Measurements from ENCODE around the gene C19orf12. TPM values are rescaled to one million over a fixed set of nuclear protein-coding genes. Genes with fewer than 3 reads are reported as not detected.

The C19orf12 gene
- total RNA-seq, 1 experiment from 2014 or later: 17.5 TPM

GRCh38 chr19:29681422-29682235 is 33.4 kb downstream of the C19orf12 start:
- H4K5ac ChIP-seq (ENCODE audit: insufficient read length, low read depth, low read length): no peak overlapping the region
- no peak overlapping the region for H3K56ac ChIP-seq (ENCODE audit: insufficient read length, low read depth, low read length)
- H4K20me1 ChIP-seq (ENCODE audit: control insufficient read depth, insufficient read depth, insufficient read length): no peaks in the 10 kb centered on the region
- H3K9ac ChIP-seq (ENCODE audit: extremely low read depth, insufficient read length, low read length): no peak overlapping the region
- H3K9me3 ChIP-seq (ENCODE audit: control insufficient read depth, low read depth, low read length): no peaks in the 10 kb centered on the region
- no peaks in the 10 kb centered on the region for H3K79me1 ChIP-seq (ENCODE audit: insufficient read depth, low read depth, low read length, poor library complexity, severe bottlenecking)
- H2AFZ ChIP-seq (ENCODE audit: low read length): no peak overlapping the region
- Mint-ChIP-seq H3K9me3 (no peaks in the 10 kb centered on the region), H3K27ac (no peak overlapping the region; a peak in 2 of 7 replicates), H3K4me3 (no peak overlapping the region), H3K36me3 (ENCODE audit: insufficient read depth in 1 of 3, low read depth in 3 of 3) (no peaks in the 10 kb centered on the region), H3K27me3 (ENCODE audit: low read depth) (no peaks in the 10 kb centered on the region), H3K4me1 (peaks cover 8 to 11% of the 10 kb centered on the region in 2 experiments)
- H3T11ph ChIP-seq (ENCODE audit: low read length): no peak overlapping the region
- H2BK15ac ChIP-seq (ENCODE audit: low read depth, low read length): no peak overlapping the region
- no peak overlapping the region for H2AK5ac ChIP-seq (ENCODE audit: insufficient read length, low read length)
- TF ChIP-seq CTCF (conservative IDR thresholded peaks at IDR 0.05): no peak
- DNase-seq: no peak
- no peak overlapping the region for H3K4me2 ChIP-seq (ENCODE audit: insufficient read depth, insufficient read length, low read length)
- H3K79me2 ChIP-seq (ENCODE audit: insufficient read depth, low read length): no peaks in the 10 kb centered on the region
- no peak overlapping the region for H2BK120ac ChIP-seq (ENCODE audit: low read depth, low read length, poor library complexity, severe bottlenecking)
- H3K27me3 ChIP-seq (ENCODE audit: insufficient read depth, low read length): no peaks in the 10 kb centered on the region
- no peaks in the 10 kb centered on the region for H3K4me1 ChIP-seq (ENCODE audit: insufficient read depth, low read length)
- H4K91ac ChIP-seq (ENCODE audit: insufficient read length, low read depth, low read length): no peak overlapping the region
- H3K14ac ChIP-seq (ENCODE audit: insufficient read depth, low read length): peak overlapping the region; percentile 52; the same call in 1 of the 2 replicates
- no peak overlapping the region for H3K18ac ChIP-seq (ENCODE audit: insufficient read length, low read depth, low read length)
- H3K27ac ChIP-seq (ENCODE audit: insufficient read length, low read depth, low read length): no peak overlapping the region
- no peak overlapping the region for H2BK5ac ChIP-seq (ENCODE audit: insufficient read length, low read length)
- no CpG with 5 or more reads among the region's 13 CpGs for WGBS (ENCODE audit: extremely low coverage, insufficient read length, low lambda C conversion rate)
- H3K4ac ChIP-seq (ENCODE audit: low read depth, low read length): no peak overlapping the region
- H3K23me2 ChIP-seq (ENCODE audit: insufficient read length, low read depth, low read length, poor library complexity, severe bottlenecking): no peaks in the 10 kb centered on the region
- no peak overlapping the region for H2BK12ac ChIP-seq (ENCODE audit: insufficient read length, low read depth, low read length)
- H2BK20ac ChIP-seq (ENCODE audit: low read depth, low read length, poor library complexity, severe bottlenecking): no peak overlapping the region
- no peak overlapping the region for H3K23ac ChIP-seq (ENCODE audit: insufficient read length, low read depth, low read length)
- no peak overlapping the region for H4K8ac ChIP-seq (replicated peaks; ENCODE audit: insufficient read length, low read depth, low read length)
